ENCODE measurements around the gene CEP57.

The CEP57 gene

DNA sequence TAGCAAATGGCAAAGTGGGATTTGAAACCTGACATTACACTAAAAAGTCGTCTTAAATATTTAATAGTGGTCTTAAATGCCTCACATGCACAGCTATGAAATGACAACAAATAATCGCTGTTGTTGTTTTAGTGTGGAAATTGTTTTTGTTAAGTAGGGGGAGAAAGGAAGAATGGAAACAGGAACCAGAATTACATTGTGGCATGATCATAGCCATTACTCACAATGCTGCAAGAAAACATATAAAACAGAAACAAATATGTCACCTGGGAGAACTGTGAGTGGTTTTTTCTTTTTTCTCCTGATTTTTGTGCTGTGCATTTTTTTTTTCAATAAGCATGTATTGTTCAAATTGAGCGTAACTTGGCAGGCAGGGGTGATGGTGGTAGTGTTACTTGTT is 23.6 kb upstream of the CEP57 start:
- ChIA-PET POLR2A (no interaction called here), CTCF (interaction anchor here (0.6 to 22.7 kb wide), 5 partner anchors 53 to 738 kb away, joined by 3 to 581 read pairs (median 48); partner anchors contain the start of gene SRSF8)
- TF ChIP-seq CTCF (IDR thresholded peaks at IDR 0.05; ENCODE audit: insufficient read depth, low read length, missing control alignments), result no peak

DNA sequence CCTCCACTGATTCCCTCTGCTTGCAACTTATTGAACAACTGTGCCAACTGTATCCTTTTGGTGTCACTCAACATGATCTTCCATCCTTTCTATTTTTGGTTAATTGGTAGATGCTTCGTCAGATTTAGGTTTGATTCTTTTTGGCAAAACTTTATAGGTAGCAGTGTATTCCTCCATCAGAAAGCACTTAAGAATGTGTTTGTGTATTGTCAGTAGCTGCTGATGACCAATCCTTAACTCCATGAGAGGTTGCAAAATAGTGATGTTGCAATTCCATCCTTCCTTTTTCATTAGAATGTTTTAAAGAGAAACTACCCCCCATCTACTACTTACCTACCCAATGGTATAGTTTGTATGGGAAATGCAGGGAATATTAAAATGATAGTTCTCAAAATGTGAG is 22.8 kb upstream of the CEP57 start:
- ChIA-PET POLR2A (no interaction called here), CTCF (interaction anchor here (0.8 to 22.7 kb wide), 7 partner anchors 10 to 1145 kb away, joined by 3 to 581 read pairs (median 4); no protein-coding TSS in a partner anchor)
- TF ChIP-seq CTCF (IDR thresholded peaks at IDR 0.05; ENCODE audit: insufficient read depth, low read length, missing control alignments), result no peak
- no peak overlapping the region for H3K4me3 ChIP-seq (ENCODE audit: low read depth, low read length)
- DNase-seq (ENCODE audit: low read depth, low spot score), result no peak

More for the DNA sequence above, 23.6 kb upstream of the CEP57 start:
- no peak overlapping the region for H3K4me3 ChIP-seq (ENCODE audit: low read depth, low read length)
- no peak for DNase-seq (ENCODE audit: low read depth, low spot score)

GRCh38 chr11:95768521-95768920 is 21.8 kb upstream of the CEP57 start:
- ChIA-PET POLR2A (interaction anchor here (2.0 kb wide), 1 partner anchor 21 kb away, joined by 6 read pairs; the partner anchor contains the start of gene FAM76B), CTCF (interaction anchor here (1.2 to 22.7 kb wide), 6 partner anchors 9 to 661 kb away, joined by 3 to 581 read pairs (median 5); no protein-coding TSS in a partner anchor)
- TF ChIP-seq CTCF (IDR thresholded peaks at IDR 0.05; ENCODE audit: insufficient read depth, low read length, missing control alignments), result no peak
- H3K4me3 ChIP-seq (ENCODE audit: low read depth, low read length), result no peak overlapping the region
- no peak for DNase-seq (ENCODE audit: low read depth, low spot score)

- no peak for TF ChIP-seq CTCF (IDR thresholded peaks at IDR 0.05; ENCODE audit: insufficient read depth, low read length, missing control alignments)
- POLR2A ChIA-PET, result no interaction called here
- DNase-seq (ENCODE audit: low read depth, low spot score), result no peak
- no peak overlapping the region for H3K4me3 ChIP-seq (ENCODE audit: low read depth, low read length)
- CTCF ChIA-PET, result interaction anchor here (1.1 to 1.8 kb wide), 3 partner anchors 12 to 624 kb away, joined by 3 to 7 read pairs (median 6); no protein-coding TSS in a partner anchor
Measured at GRCh38 chr11:95776859-95777258, 13.4 kb upstream of the CEP57 start.

- no peak for TF ChIP-seq CTCF (IDR thresholded peaks at IDR 0.05; ENCODE audit: insufficient read depth, low read length, missing control alignments)
- CTCF ChIA-PET, result interaction anchor here (0.9 to 1.8 kb wide), 3 partner anchors 14 to 648 kb away, joined by 3 to 7 read pairs (median 3); no protein-coding TSS in a partner anchor
- DNase-seq (ENCODE audit: low read depth, low spot score), result no peak
- POLR2A ChIA-PET, result no interaction called here
- no peak overlapping the region for H3K4me3 ChIP-seq (ENCODE audit: low read depth, low read length)
Measured at GRCh38 chr11:95778699-95779098, 11.6 kb upstream of the CEP57 start.

- TF ChIP-seq CTCF (IDR thresholded peaks at IDR 0.05; ENCODE audit: insufficient read depth, low read length, missing control alignments), result no peak
- POLR2A ChIA-PET, result no interaction called here
- no peak overlapping the region for H3K4me3 ChIP-seq (ENCODE audit: low read depth, low read length)
- DNase-seq (ENCODE audit: low read depth, low spot score), result no peak
- CTCF ChIA-PET, result interaction anchor here (1.0 kb wide), 1 partner anchor 8 kb away, joined by 3 read pairs; no protein-coding TSS in a partner anchor
Measured at GRCh38 chr11:95780544-95780943, 9.8 kb upstream of the CEP57 start.
